ENCODE results near the gene BRWD1. TPM values are rescaled to one million over a fixed set of nuclear protein-coding genes. Genes with fewer than 3 reads are reported as not detected.

Gene BRWD1
- total RNA-seq, 2 experiments from 2014 or later: 84.7 to 92.2 TPM

GRCh38 chr21:39196838-39197237 lies 116.6 kb downstream of the BRWD1 start:
- no peaks in the 10 kb centered on the region for H3K9me3 ChIP-seq (ENCODE audit: control insufficient read depth in 1 of 2, insufficient read depth in 1 of 2, low read length in 2 of 2)
- DNase-seq (no peak), ATAC-seq (ENCODE audit: poor library complexity) (no peak)
- H3K36me3 ChIP-seq (ENCODE audit: insufficient read depth, low read length): peaks cover 70% of the 10 kb centered on the region
- Mint-ChIP-seq H3K4me1 (ENCODE audit: low read depth) (peaks cover 22% of the 10 kb centered on the region), H3K9me3 (no peaks in the 10 kb centered on the region), H3K4me3 (no peak overlapping the region), H3K36me3 (ENCODE audit: low read depth) (peaks cover 79% of the 10 kb centered on the region), H3K27me3 (no peaks in the 10 kb centered on the region), H3K27ac (peak overlapping the region; percentile 43)
- CTCF ChIA-PET: interaction anchor here (0.7 kb wide), 1 partner anchor 13 kb away, joined by 3 read pairs; no protein-coding TSS in a partner anchor
- no peak overlapping the region for H3K4me3 ChIP-seq (ENCODE audit: low read length)
- no peak overlapping the region for H3K27ac ChIP-seq (ENCODE audit: low read depth in 1 of 2, low read length in 2 of 2)
- intact Hi-C loops (cut with DNase I, micrococcal nuclease): no loop called here
- H3K27me3 ChIP-seq (ENCODE audit: control insufficient read depth in 1 of 2, insufficient read depth in 2 of 2, low read length in 2 of 2): no peaks in the 10 kb centered on the region
- H3K4me1 ChIP-seq (ENCODE audit: insufficient read depth, low read length): no peaks in the 10 kb centered on the region
- POLR2A ChIA-PET: interaction anchor here (1.5 kb wide), 1 partner anchor 14 kb away, joined by 3 read pairs; the partner anchor contains the start of gene PSMG1
- TF ChIP-seq CTCF (IDR thresholded peaks at IDR 0.05): no peak

GRCh38 chr21:39196310-39196709 lies 117.1 kb downstream of the BRWD1 start:
- intact Hi-C loops (cut with DNase I, micrococcal nuclease): no loop called here
- Histone ChIP-seq H3K27me3 (ENCODE audit: control insufficient read depth in 1 of 2, insufficient read depth in 2 of 2, low read length in 2 of 2) (no peaks in the 10 kb centered on the region), H3K36me3 (ENCODE audit: insufficient read depth, low read length) (peaks cover 65% of the 10 kb centered on the region), H3K4me1 (ENCODE audit: insufficient read depth, low read length) (no peaks in the 10 kb centered on the region), H3K27ac (ENCODE audit: low read depth in 1 of 2, low read length in 2 of 2) (no peak overlapping the region), H3K4me3 (ENCODE audit: low read length) (no peak overlapping the region), H3K9me3 (ENCODE audit: control insufficient read depth in 1 of 2, insufficient read depth in 1 of 2, low read length in 2 of 2) (no peaks in the 10 kb centered on the region)
- TF ChIP-seq CTCF (IDR thresholded peaks at IDR 0.05): no peak
- POLR2A ChIA-PET: interaction anchor here (1.5 kb wide), 1 partner anchor 13 kb away, joined by 3 read pairs; the partner anchor contains the start of gene PSMG1
- ATAC-seq (ENCODE audit: poor library complexity): no peak
- Mint-ChIP-seq H3K4me1 (ENCODE audit: low read depth) (peaks cover 22% of the 10 kb centered on the region), H3K9me3 (no peaks in the 10 kb centered on the region), H3K27me3 (no peaks in the 10 kb centered on the region), H3K4me3 (peak overlapping the region; percentile 35), H3K36me3 (ENCODE audit: low read depth) (peaks cover 74% of the 10 kb centered on the region), H3K27ac (peak overlapping the region; percentile 43)
- peak in 1 of 14 experiments; percentile 39 for DNase-seq
- CTCF ChIA-PET: no interaction called here

GRCh38 chr21:39193380-39193779 lies 120.1 kb downstream of the BRWD1 start:
- no peaks in the 10 kb centered on the region for H3K9me3 Mint-ChIP-seq
- H3K36me3 ChIP-seq (ENCODE audit: insufficient read depth, low read length): peaks cover 39% of the 10 kb centered on the region
- H3K36me3 Mint-ChIP-seq (ENCODE audit: low read depth): peaks cover 45% of the 10 kb centered on the region

More at GRCh38 chr21:39193380-39193779, 120.1 kb downstream of the BRWD1 start:
- Mint-ChIP-seq H3K4me1 (ENCODE audit: low read depth) (peaks cover 30% of the 10 kb centered on the region), H3K4me3 (no peak overlapping the region), H3K27me3 (no peaks in the 10 kb centered on the region), H3K27ac (no peak overlapping the region)
- no peak overlapping the region for H3K27ac ChIP-seq (ENCODE audit: low read depth in 1 of 2, low read length in 2 of 2)
- no peaks in the 10 kb centered on the region for H3K27me3 ChIP-seq (ENCODE audit: control insufficient read depth in 1 of 2, insufficient read depth in 2 of 2, low read length in 2 of 2)
- ChIA-PET POLR2A (interaction anchor here (1.7 kb wide), 1 partner anchor 10 kb away, joined by 4 read pairs; the partner anchor contains the start of gene PSMG1), CTCF (interaction anchor here (1.0 kb wide), 1 partner anchor 10 kb away, joined by 3 read pairs; the partner anchor contains the start of gene PSMG1)
- no peak overlapping the region for H3K4me3 ChIP-seq (ENCODE audit: low read length)
- TF ChIP-seq CTCF (IDR thresholded peaks at IDR 0.05): no peak
- intact Hi-C loops (cut with DNase I, micrococcal nuclease): no loop called here
- no peak for DNase-seq
- H3K4me1 ChIP-seq (ENCODE audit: insufficient read depth, low read length): no peaks in the 10 kb centered on the region
- H3K9me3 ChIP-seq (ENCODE audit: control insufficient read depth in 1 of 2, insufficient read depth in 1 of 2, low read length in 2 of 2): no peaks in the 10 kb centered on the region
- ATAC-seq (ENCODE audit: poor library complexity): no peak

All from CD4-positive, alpha-beta T cell (primary cell).